Small intestine (tissue), 7 donors: Measurements from ENCODE around the gene DST. TPM values are rescaled to one million over a fixed set of nuclear protein-coding genes. Genes with fewer than 3 reads are reported as not detected.
A peak's percentile ranks its signal among the peaks of the same experiment; 100 is the strongest.

Experiments
- DNase-seq, 2 donors: peaks; one replicate each; pipeline versions ENCODE4 v3.0.0 to v3.0.0-alpha.2; 2013
- FAIRE-seq: peaks from 2 replicates; lab custom pipeline; 2012; peaks lifted over from hg19 to GRCh38; lab: Jason Lieb, UNC
- H3K27ac ChIP-seq, 3 donors: one replicate each; pipeline ENCODE4 v1.5.1; 2013; ENCODE audit warnings: low read length in 2 of 3, mild to moderate bottlenecking in 2 of 3, control low read depth in 1 of 3, inconsistent platforms in 1 of 3, low read depth in 1 of 3, moderate library complexity in 1 of 3
- H3K27me3 ChIP-seq, 3 donors: one replicate each; pipeline ENCODE4 v1.6.1; 2013; ENCODE audit warnings: low read length in 3 of 3, inconsistent platforms in 1 of 3; ENCODE audit not compliant: control insufficient read depth in 3 of 3, insufficient read depth in 3 of 3
- H3K36me3 ChIP-seq, 3 donors: one replicate each; pipeline ENCODE4 v1.6.1; 2013; ENCODE audit warnings: low read length in 3 of 3, inconsistent platforms in 1 of 3, low read depth in 1 of 3, mild to moderate bottlenecking in 1 of 3, moderate library complexity in 1 of 3; ENCODE audit not compliant: control insufficient read depth in 3 of 3, insufficient read depth in 2 of 3
- H3K4me1 ChIP-seq, 3 donors: one replicate each; pipeline ENCODE4 v1.6.1; 2013; ENCODE audit warnings: low read length in 2 of 3, inconsistent platforms in 1 of 3, low read depth in 1 of 3, mild to moderate bottlenecking in 1 of 3, moderate library complexity in 1 of 3; ENCODE audit not compliant: control insufficient read depth in 3 of 3, insufficient read depth in 2 of 3
- H3K4me3 ChIP-seq, 3 donors: one replicate each; pipeline ENCODE4 v1.5.1; 2013; ENCODE audit warnings: low read length in 3 of 3, control low read depth in 1 of 3, inconsistent platforms in 1 of 3, low read depth in 1 of 3, mild to moderate bottlenecking in 1 of 3, moderate library complexity in 1 of 3
- H3K9me3 ChIP-seq, 2 donors: one replicate each; pipeline ENCODE4 v1.6.1; 2013; ENCODE audit warnings: low read depth in 1 of 2, low read length in 1 of 2; ENCODE audit not compliant: control insufficient read depth in 2 of 2, insufficient read depth in 1 of 2
- WGBS, 3 donors: extraction: QIAGEN DNeasy Blood & Tissue Kit; methylation state at CpG; one replicate each; pipeline ENCODE4 v1.1.7; 2013; 5-methylcytosine and 5-hydroxymethylcytosine counted together
- polyA plus RNA-seq, 4 donors: library from polyadenylated mRNA; stranded (reverse) in 3 of 4; unstranded in 1 of 4; fragments of 200-250 nt in 3 of 4; fragments of 120-200 nt in 1 of 4; gene quantifications; one replicate each; pipeline versions ENCODE4 v1.2.1 to v1.2.3, GENCODE V29; 2013
- donor health status: healthy with polysubstance abuse.
- donor health status: control.
- donor health status: control.
- donor health status: Bipolar disorder and iron deficiency.
- donor health status: healthy.

DST gene
- polyA plus RNA-seq, 4 donors, result 40.5 to 192 (median 78.2) TPM

GRCh38 chr6:56490993-56491392 is 151.7 kb downstream of the DST start:
- WGBS, 3 donors, result 88 to 97% (median 92%) methylated on average over 2 of the region's 2 CpGs
- FAIRE-seq, result no peak
- H3K27ac ChIP-seq, result no peak overlapping the region

DNA sequence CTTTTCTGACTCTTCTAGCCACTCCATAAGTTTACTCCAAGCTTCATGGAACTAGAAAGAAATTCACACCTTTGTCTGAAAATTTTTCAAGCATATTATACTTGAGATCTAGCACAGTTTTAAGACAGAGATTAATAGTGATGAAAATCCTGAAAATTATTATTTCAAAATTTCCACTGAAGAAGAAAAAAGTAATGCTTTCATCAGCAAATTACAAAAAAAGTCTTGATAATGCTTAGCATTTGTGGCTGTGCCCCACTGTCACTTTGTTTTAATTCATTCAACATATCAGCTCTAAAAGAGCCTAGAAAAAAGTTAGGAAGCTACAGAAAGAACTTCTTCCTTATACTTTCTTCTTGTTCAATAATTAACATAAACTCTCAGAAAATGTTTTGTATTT is 153.1 kb downstream of the DST start:
- FAIRE-seq (no peak), DNase-seq (no peak)
- peaks cover 5 to 19% (median 7%) of the 10 kb centered on the region in 3 donors for H3K36me3 ChIP-seq
- no peak overlapping the region for H3K27ac ChIP-seq
- H3K27me3 ChIP-seq, result no peaks in the 10 kb centered on the region
- no peaks in the 10 kb centered on the region for H3K9me3 ChIP-seq
- H3K4me1 ChIP-seq, result no peaks in the 10 kb centered on the region
- no peak overlapping the region for H3K4me3 ChIP-seq

More at GRCh38 chr6:56490993-56491392, 151.7 kb downstream of the DST start:
- Histone ChIP-seq H3K4me3 (no peak overlapping the region), H3K4me1 (no peaks in the 10 kb centered on the region), H3K27me3 (no peaks in the 10 kb centered on the region), H3K36me3 (peaks cover 5 to 16% (median 7%) of the 10 kb centered on the region in 3 donors), H3K9me3 (no peaks in the 10 kb centered on the region)
- DNase-seq, result no peak

GRCh38 chr6:56488281-56488680 is 154.4 kb downstream of the DST start:
- Histone ChIP-seq H3K27me3 (no peaks in the 10 kb centered on the region), H3K9me3 (no peaks in the 10 kb centered on the region), H3K4me1 (no peaks in the 10 kb centered on the region), H3K27ac (no peak overlapping the region), H3K4me3 (no peak overlapping the region), H3K36me3 (peaks cover 5 to 19% (median 7%) of the 10 kb centered on the region in 3 donors)
- 86 to 98% (median 87%) methylated on average over 2 of the region's 2 CpGs for WGBS, 3 donors
- FAIRE-seq (no peak), DNase-seq (no peak)

DNA sequence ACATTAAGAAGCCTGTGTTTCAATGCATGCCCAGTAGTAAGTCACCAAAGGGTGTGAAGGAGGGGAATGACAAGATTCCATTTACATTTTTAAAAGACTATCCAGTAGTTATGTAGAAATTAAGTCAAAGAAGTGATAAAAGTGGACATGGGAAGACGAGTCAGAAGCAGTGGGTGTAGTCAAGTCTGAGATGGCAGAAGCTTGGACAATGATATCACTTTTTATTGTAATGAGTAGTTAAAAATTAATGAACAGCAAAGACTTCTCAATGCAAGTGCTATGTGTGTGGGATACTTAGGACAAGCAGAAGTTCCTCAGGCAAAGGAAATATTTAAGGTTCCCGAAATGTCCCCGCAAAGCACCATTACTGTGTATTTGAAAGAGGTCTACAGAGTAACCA is 156.0 kb downstream of the DST start:
- FAIRE-seq (no peak), DNase-seq (no peak)
- H3K36me3 ChIP-seq, result peaks cover 2 to 17% (median 7%) of the 10 kb centered on the region in 3 donors
- H3K4me3 ChIP-seq, result no peak overlapping the region
- H3K9me3 ChIP-seq, result no peaks in the 10 kb centered on the region
- WGBS, 3 donors, result 72 to 86% (median 82%) methylated on average over 3 of the region's 3 CpGs
- H3K4me1 ChIP-seq, result peaks cover 0 to 5% (median 0%) of the 10 kb centered on the region in 3 donors
- H3K27ac ChIP-seq, result no peak overlapping the region
- no peaks in the 10 kb centered on the region for H3K27me3 ChIP-seq

- Histone ChIP-seq H3K4me3 (no peak overlapping the region), H3K9me3 (no peaks in the 10 kb centered on the region), H3K27ac (no peak overlapping the region), H3K36me3 (peaks cover 0 to 16% (median 8%) of the 10 kb centered on the region in 3 donors), H3K27me3 (no peaks in the 10 kb centered on the region), H3K4me1 (peaks cover 0 to 5% (median 0%) of the 10 kb centered on the region in 3 donors)
- FAIRE-seq, result peak; percentile 15
- 32 to 57% (median 51%) methylated on average over 2 of the region's 2 CpGs for WGBS, 3 donors
- no peak for DNase-seq
Measured at GRCh38 chr6:56484669-56485068, 158.0 kb downstream of the DST start.

DNA sequence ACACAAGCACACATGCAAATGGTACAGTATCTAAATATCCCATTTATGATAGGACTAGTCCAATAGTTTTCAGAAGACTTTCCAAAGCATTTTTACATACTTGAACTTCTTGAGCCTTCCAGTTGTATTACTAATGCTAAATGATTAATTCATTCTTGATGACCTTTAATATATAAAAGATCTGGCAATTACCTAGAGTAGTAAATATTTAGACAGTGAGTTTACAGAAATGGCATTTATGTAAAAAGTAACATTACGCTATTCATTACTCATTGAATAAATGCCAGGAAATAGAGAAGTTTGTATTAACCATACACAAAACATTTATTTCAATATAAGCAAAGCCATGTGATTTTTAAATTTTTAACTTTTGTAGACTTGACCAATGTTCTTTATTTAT is 158.8 kb downstream of the DST start:
- H3K27ac ChIP-seq, result no peak overlapping the region
- DNase-seq (no peak), FAIRE-seq (peak; percentile 61)
- H3K9me3 ChIP-seq, result no peaks in the 10 kb centered on the region
- WGBS, 3 donors, result 61 to 70% (median 62%) methylated on average over 1 of the region's 1 CpG
- H3K4me1 ChIP-seq, result peaks cover 0 to 5% (median 0%) of the 10 kb centered on the region in 3 donors
- H3K36me3 ChIP-seq, result peaks cover 0 to 16% (median 8%) of the 10 kb centered on the region in 3 donors
- H3K4me3 ChIP-seq, result no peak overlapping the region
- H3K27me3 ChIP-seq, result no peaks in the 10 kb centered on the region

DNA sequence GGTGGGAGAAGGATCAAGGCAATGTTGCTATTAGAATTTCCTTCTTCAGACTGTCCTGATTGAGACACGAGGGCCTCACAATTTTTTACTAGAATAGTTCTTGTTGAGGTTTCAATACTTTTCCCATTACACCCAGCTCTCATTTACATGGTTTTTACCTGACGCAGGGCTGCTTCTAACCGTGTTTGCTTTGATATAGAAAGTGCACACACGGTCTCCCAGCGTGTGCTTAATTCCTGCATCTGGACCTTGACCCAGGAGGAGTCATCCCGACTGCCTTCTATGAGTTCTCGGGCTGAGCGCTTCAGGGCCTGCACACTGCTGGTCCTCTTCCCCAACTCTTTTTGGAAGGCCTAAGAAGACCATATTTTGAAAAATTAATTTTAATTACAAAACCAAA is 160.2 kb downstream of the DST start:
- DNase-seq (peak; percentile 85 to 91), FAIRE-seq (no peak)
- H3K9me3 ChIP-seq, result no peaks in the 10 kb centered on the region
- no peak overlapping the region for H3K4me3 ChIP-seq
- H3K27ac ChIP-seq, result peak overlapping the region in 2 of 3 donors; percentile 48 to 76
- peaks cover 0 to 19% (median 8%) of the 10 kb centered on the region in 3 donors for H3K36me3 ChIP-seq
- peaks cover 0 to 5% (median 0%) of the 10 kb centered on the region in 3 donors for H3K4me1 ChIP-seq
- no peaks in the 10 kb centered on the region for H3K27me3 ChIP-seq
- 16 to 66% (median 43%) methylated on average over 8 of the region's 8 CpGs for WGBS, 3 donors

- FAIRE-seq (no peak), DNase-seq (no peak)
- H3K4me3 ChIP-seq, result no peak overlapping the region
- H3K4me1 ChIP-seq, result peaks cover 0 to 5% (median 0%) of the 10 kb centered on the region in 3 donors
- peak overlapping the region in 1 of 3 donors; percentile 76 for H3K27ac ChIP-seq
- 68 to 84% (median 69%) methylated on average over 5 of the region's 5 CpGs for WGBS, 3 donors
- no peaks in the 10 kb centered on the region for H3K9me3 ChIP-seq
- H3K36me3 ChIP-seq, result peaks cover 2 to 20% (median 6%) of the 10 kb centered on the region in 3 donors
- H3K27me3 ChIP-seq, result no peaks in the 10 kb centered on the region
Measured at GRCh38 chr6:56481957-56482356, 160.7 kb downstream of the DST start.
